T-helper 1 cell treated with Interleukin-12 subunit alpha and Interleukin-12 subunit beta and Interleukin-4 antibody, amounts not matched to agents 30 μg/mL and 1 μg/mL, for 36 hours (primary cell): ENCODE data around the gene DIAPH2.
"Not testable (repeated sequence)": the region's sequence is repeated elsewhere in the genome, so short reads cannot be mapped to it uniquely, and the experiment has no call there.

Experiments used
- H3K27ac Mint-ChIP-seq: one replicate; pipeline ENCODE4 v1.8.0; 2021; ENCODE audit warnings: mild to moderate bottlenecking, mixed read lengths
- H3K27me3 Mint-ChIP-seq: one replicate; pipeline ENCODE4 v1.8.0; 2021; ENCODE audit warnings: low read depth, mixed read lengths
- H3K36me3 Mint-ChIP-seq: one replicate; pipeline ENCODE4 v1.8.0; 2021; ENCODE audit warnings: low read depth, mixed read lengths
- H3K4me1 Mint-ChIP-seq: one replicate; pipeline ENCODE4 v1.8.0; 2021; ENCODE audit warnings: low read depth, mixed read lengths
- H3K4me3 Mint-ChIP-seq: one replicate; pipeline ENCODE4 v1.8.0; 2021; ENCODE audit warnings: mild to moderate bottlenecking, moderate library complexity, mixed read lengths
- H3K9me3 Mint-ChIP-seq: one replicate; pipeline ENCODE4 v1.8.0; 2021; ENCODE audit warnings: mixed read lengths

DIAPH2 gene

GRCh38 chrX:96703379-96703778 is 18.7 kb downstream of the DIAPH2 start:
- peaks cover 3% of the 10 kb centered on the region for H3K36me3 Mint-ChIP-seq

GRCh38 chrX:96703816-96704215 is 19.2 kb downstream of the DIAPH2 start:
- Mint-ChIP-seq H3K4me1 (no peaks in the 10 kb centered on the region), H3K4me3 (no peak overlapping the region), H3K36me3 (peaks cover 3% of the 10 kb centered on the region), H3K27ac (no peak overlapping the region), H3K9me3 (no peaks in the 10 kb centered on the region), H3K27me3 (no peaks in the 10 kb centered on the region)

More at GRCh38 chrX:96703379-96703778, 18.7 kb downstream of the DIAPH2 start:
- Mint-ChIP-seq H3K27ac (no peak overlapping the region), H3K9me3 (no peaks in the 10 kb centered on the region), H3K4me1 (no peaks in the 10 kb centered on the region), H3K27me3 (no peaks in the 10 kb centered on the region), H3K4me3 (no peak overlapping the region)

- no peaks in the 10 kb centered on the region for H3K4me1 Mint-ChIP-seq
- H3K27ac Mint-ChIP-seq = no peak overlapping the region
Measured at GRCh38 chrX:96704629-96705028, 20.0 kb downstream of the DIAPH2 start.

GRCh38 chrX:96705905-96706304 is 21.3 kb downstream of the DIAPH2 start:
- no peaks in the 10 kb centered on the region for H3K27me3 Mint-ChIP-seq
- no peaks in the 10 kb centered on the region for H3K4me1 Mint-ChIP-seq
- H3K4me3 Mint-ChIP-seq = no peak overlapping the region

More at GRCh38 chrX:96704629-96705028, 20.0 kb downstream of the DIAPH2 start:
- Mint-ChIP-seq H3K36me3 (peaks cover 3% of the 10 kb centered on the region), H3K9me3 (no peaks in the 10 kb centered on the region), H3K27me3 (no peaks in the 10 kb centered on the region), H3K4me3 (no peak overlapping the region)

GRCh38 chrX:96707804-96708203 is 23.2 kb downstream of the DIAPH2 start:
- Mint-ChIP-seq H3K27me3 (no peaks in the 10 kb centered on the region), H3K4me1 (no peaks in the 10 kb centered on the region), H3K27ac (no peak overlapping the region), H3K9me3 (no peaks in the 10 kb centered on the region), H3K36me3 (peaks cover 3% of the 10 kb centered on the region), H3K4me3 (no peak overlapping the region)

More at GRCh38 chrX:96705905-96706304, 21.3 kb downstream of the DIAPH2 start:
- Mint-ChIP-seq H3K27ac (no peak overlapping the region), H3K9me3 (no peaks in the 10 kb centered on the region), H3K36me3 (peaks cover 3% of the 10 kb centered on the region)

GRCh38 chrX:96710031-96710430 is 25.4 kb downstream of the DIAPH2 start:
- no peak overlapping the region for H3K27ac Mint-ChIP-seq
- no peaks in the 10 kb centered on the region for H3K4me1 Mint-ChIP-seq
- H3K36me3 Mint-ChIP-seq = no peaks in the 10 kb centered on the region
- H3K27me3 Mint-ChIP-seq = no peaks in the 10 kb centered on the region
- no peak overlapping the region for H3K4me3 Mint-ChIP-seq
- H3K9me3 Mint-ChIP-seq = no peaks in the 10 kb centered on the region

- H3K4me1 Mint-ChIP-seq = no peaks in the 10 kb centered on the region
- H3K27me3 Mint-ChIP-seq = no peaks in the 10 kb centered on the region
- no peaks in the 10 kb centered on the region for H3K36me3 Mint-ChIP-seq
- H3K4me3 Mint-ChIP-seq = no peak overlapping the region
- no peak overlapping the region for H3K27ac Mint-ChIP-seq
- no peaks in the 10 kb centered on the region for H3K9me3 Mint-ChIP-seq
Measured at GRCh38 chrX:96713303-96713702, 28.7 kb downstream of the DIAPH2 start.

- H3K36me3 Mint-ChIP-seq, H3K4me3 Mint-ChIP-seq, H3K27ac Mint-ChIP-seq, H3K4me1 Mint-ChIP-seq, H3K9me3 Mint-ChIP-seq, H3K27me3 Mint-ChIP-seq: not testable (repeated sequence)
Measured at GRCh38 chrX:96714393-96714792, 29.8 kb downstream of the DIAPH2 start.

- Mint-ChIP-seq H3K9me3 (peaks cover 6% of the 10 kb centered on the region), H3K27me3 (no peaks in the 10 kb centered on the region), H3K36me3 (no peaks in the 10 kb centered on the region), H3K27ac (no peak overlapping the region), H3K4me3 (no peak overlapping the region), H3K4me1 (no peaks in the 10 kb centered on the region)
Measured at GRCh38 chrX:96715481-96715880, 30.8 kb downstream of the DIAPH2 start.

- H3K27ac Mint-ChIP-seq = no peak overlapping the region
- H3K4me1 Mint-ChIP-seq = no peaks in the 10 kb centered on the region
- peaks cover 6% of the 10 kb centered on the region for H3K9me3 Mint-ChIP-seq
- H3K36me3 Mint-ChIP-seq = no peaks in the 10 kb centered on the region
- no peak overlapping the region for H3K4me3 Mint-ChIP-seq
- no peaks in the 10 kb centered on the region for H3K27me3 Mint-ChIP-seq
Measured at GRCh38 chrX:96719161-96719875, 34.7 kb downstream of the DIAPH2 start.

GRCh38 chrX:96721354-96721753 is 36.7 kb downstream of the DIAPH2 start:
- H3K27ac Mint-ChIP-seq = no peak overlapping the region
- no peaks in the 10 kb centered on the region for H3K27me3 Mint-ChIP-seq
- no peaks in the 10 kb centered on the region for H3K36me3 Mint-ChIP-seq
- H3K4me1 Mint-ChIP-seq = no peaks in the 10 kb centered on the region
- H3K4me3 Mint-ChIP-seq = no peak overlapping the region
- H3K9me3 Mint-ChIP-seq = peaks cover 6% of the 10 kb centered on the region

- Mint-ChIP-seq H3K36me3 (no peaks in the 10 kb centered on the region), H3K27ac (no peak overlapping the region), H3K9me3 (peaks cover 6% of the 10 kb centered on the region), H3K4me1 (peaks cover 2% of the 10 kb centered on the region), H3K27me3 (no peaks in the 10 kb centered on the region), H3K4me3 (no peak overlapping the region)
Measured at GRCh38 chrX:96722781-96723180, 38.1 kb downstream of the DIAPH2 start.

- Mint-ChIP-seq H3K4me3 (no peak overlapping the region), H3K9me3 (no peaks in the 10 kb centered on the region), H3K4me1 (peaks cover 2% of the 10 kb centered on the region), H3K27me3 (no peaks in the 10 kb centered on the region), H3K36me3 (no peaks in the 10 kb centered on the region), H3K27ac (no peak overlapping the region)
Measured at GRCh38 chrX:96729053-96729452, 44.4 kb downstream of the DIAPH2 start.

GRCh38 chrX:96729868-96730643 is 45.4 kb downstream of the DIAPH2 start:
- H3K9me3 Mint-ChIP-seq = no peaks in the 10 kb centered on the region
- no peaks in the 10 kb centered on the region for H3K36me3 Mint-ChIP-seq
- H3K4me1 Mint-ChIP-seq = peaks cover 2% of the 10 kb centered on the region
- no peak overlapping the region for H3K27ac Mint-ChIP-seq
- H3K27me3 Mint-ChIP-seq = no peaks in the 10 kb centered on the region
- no peak overlapping the region for H3K4me3 Mint-ChIP-seq

- H3K4me1 Mint-ChIP-seq, H3K27ac Mint-ChIP-seq, H3K36me3 Mint-ChIP-seq, H3K4me3 Mint-ChIP-seq, H3K27me3 Mint-ChIP-seq, H3K9me3 Mint-ChIP-seq: not testable (repeated sequence)
Measured at GRCh38 chrX:96731000-96731399, 46.4 kb downstream of the DIAPH2 start.
